HTERT RPE-1 (cell line): ENCODE data around the gene CDC45.

Experiments used
- in situ Hi-C: fragments of 300-500 bp; cut with MboI; formaldehyde crosslinking; loops from 4 replicates; pipeline ENCODE4 v1.14.3; 2020; ENCODE audit warnings: low sequenced_read_pairs

The CDC45 gene

DNA sequence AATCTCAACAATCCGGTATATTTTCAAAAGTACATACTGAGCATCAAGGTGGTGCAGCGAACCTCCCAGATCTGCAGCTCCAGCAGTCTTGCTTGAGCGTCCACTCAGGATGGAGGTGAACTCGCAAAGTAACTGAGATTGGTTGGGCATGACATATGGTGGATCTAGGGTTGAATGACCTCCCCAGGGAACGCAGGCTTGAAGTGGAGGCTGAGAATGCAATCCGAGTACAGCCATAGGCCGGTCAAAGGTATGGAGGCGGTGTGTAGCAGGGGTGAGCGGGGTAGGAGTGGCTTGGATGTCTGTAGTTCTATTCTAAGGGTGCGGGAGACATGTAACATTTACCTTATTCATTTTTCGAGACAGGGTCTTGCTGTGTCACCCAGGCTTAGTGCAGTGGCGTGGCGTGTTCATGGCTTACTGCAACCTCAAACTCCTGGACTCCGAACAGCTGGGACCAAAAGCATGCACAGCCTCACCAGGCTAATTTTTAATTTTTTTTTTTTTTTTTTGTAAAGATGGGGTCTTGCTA lies 31.6 kb upstream of the CDC45 start:
- in situ Hi-C loops = no loop called here

DNA sequence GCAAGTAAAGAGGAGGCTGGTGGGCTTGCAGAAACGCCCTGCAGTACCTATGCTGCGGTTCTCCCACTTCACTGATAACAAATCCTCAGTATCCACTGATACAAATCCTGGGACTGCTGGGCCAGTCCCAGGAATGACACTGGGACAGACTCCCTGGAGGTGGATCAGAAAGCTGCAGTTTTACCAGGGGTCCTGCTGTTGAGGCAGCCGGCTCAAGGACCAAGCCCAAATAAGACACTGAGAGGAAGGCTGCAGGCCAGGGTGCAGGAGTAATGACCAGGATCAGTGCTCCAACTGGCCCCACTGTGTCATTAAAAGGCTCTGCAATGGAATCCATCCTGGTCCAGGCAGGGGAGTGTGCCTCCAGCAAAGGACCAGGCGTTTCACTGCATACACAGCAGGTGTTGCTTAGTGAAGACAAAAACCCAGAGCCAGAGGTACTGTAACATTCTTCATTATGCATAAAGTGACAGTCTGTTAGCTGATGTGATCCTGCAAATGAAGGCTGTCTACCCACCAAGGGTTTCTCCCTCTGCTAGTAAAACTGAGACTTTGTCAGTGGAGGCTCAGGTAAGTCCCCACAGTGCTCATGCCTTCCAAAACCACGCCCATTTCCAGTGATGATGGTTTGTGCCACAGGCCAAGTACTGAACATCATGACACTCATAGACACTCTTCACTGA lies 30.8 kb upstream of the CDC45 start:
- in situ Hi-C loops = no loop called here

DNA sequence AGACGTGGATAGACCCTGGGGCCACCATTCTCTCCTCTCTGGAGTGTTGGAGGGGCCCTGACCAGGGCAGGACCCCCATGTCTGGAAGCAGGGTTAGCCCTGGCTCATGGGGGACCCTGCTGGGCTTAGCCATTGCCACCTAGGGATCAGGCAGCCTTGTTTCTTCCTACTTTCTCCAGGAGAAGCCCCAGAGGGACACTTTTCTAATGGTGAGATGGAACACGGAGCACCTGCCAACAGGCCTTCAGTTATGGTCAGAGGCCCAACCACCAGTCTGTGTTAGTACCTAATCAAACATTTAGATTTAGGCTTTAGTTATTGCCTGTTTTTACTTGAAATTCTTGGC lies 30.3 kb upstream of the CDC45 start:
- in situ Hi-C loops = no loop called here

DNA sequence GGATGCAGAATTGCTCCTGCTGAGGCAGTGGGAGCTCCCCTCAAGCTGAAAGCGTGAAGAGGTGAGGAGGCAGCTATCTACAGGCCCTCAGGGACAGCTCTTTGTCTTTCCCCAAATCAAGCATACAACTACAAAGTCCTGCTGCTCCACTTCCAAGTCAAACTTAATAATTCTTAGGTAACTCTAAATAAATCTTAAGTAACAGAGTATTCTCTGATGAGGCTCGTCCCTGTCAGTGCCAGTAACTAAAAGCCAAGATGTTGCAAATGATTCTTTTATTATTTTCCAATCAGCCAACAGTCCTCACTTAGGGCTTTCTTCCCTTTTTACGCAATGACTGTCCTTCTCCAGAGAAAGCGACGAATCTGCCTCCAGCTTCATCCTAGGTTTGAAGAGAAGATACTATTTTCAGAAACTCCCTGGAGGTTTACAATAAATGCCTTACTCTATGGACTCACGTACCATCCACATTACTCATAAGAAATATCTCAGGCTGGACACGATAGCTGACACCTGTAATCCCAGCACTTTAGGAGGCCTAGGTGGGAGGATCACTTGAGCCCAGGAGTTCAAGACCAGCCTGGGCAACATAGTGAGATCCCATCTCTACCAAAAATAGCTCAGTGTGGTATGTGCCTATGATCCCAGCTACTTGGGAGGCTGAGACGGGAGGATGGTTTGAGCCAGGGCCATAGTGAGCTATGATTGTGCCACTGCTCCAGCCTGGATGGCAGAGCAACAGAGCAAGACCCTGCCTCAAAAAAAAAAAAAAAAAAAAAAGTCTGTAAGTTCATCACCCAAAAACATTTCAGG lies 29.2 kb upstream of the CDC45 start:
- in situ Hi-C loops = no loop called here

DNA sequence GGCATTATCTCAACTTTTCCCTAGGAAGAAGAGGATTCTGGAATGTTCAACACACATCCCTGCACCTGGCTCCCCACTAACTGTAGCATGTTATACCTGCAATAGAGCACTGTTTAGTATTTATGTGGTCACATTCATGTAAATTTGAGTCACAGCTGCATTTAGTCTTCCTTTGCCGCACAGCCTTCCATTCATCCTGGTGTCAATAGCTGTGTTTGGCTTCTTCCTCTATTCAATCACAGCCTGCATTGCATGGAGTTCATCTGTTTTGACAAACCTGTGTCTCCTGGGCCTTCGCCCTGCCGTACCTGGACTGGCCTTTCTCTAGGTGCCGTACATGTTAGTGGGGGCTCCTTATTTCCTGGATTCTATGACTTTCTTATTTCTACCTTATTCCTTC lies 28.1 kb upstream of the CDC45 start:
- in situ Hi-C loops = no loop called here

DNA sequence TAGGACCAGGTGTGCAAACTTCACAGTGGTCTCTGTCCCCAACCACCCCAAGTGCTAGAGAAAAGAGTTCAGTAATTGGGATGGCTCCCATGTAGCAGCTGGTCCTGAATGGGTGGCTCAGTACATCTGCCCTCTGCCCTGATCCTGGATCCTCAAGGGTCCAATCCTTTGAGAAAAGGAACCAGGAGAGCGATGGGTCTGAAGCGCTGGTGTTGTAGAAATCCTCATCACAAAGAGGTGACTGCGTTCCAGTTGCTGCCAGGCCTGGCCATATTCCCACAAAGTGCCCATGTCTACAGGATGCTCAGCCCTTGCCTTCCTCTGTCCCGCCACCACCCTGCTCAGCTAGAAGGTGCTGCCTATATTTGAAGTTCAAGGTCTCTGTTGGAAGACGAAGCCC lies 26.0 kb upstream of the CDC45 start:
- in situ Hi-C loops = no loop called here

DNA sequence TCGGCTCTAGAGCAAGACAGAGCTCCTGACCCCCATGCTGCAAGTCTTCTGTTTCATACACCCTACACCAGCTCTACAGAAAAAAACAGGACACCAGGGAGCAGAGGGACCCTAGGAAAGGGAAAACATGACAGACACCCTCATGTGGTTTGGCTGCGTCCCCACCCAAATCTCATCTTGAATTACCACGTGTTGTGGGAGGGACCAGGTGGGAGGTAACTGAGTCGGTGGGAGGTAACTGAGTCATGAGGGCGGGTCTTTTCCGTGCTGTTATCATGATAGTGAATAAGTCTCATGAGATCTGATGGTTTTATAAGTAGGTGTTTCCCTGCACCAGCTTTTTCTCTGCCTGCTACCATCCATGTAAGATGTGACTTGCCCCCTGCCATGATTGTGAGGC lies 25.6 kb upstream of the CDC45 start:
- in situ Hi-C loops = no loop called here

DNA sequence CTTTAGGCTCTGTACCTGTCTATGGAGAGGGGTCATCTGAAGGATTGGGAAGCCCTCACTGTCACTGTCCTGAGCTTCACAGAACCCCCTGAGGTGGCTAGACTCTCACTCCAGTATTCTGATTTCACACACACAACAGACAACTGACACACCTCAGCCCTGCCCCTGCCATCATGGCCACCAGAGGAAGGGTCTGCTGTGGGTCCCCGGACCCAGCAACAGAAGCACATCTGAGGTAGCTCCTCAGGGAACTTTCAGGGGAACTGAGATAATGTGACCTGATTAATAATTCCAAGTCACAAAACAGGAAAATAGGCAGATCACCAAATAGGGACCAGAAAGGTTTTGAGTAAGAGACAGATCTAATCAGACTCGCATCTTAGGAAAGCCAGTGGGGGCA lies 24.7 kb upstream of the CDC45 start:
- in situ Hi-C loops = no loop called here

DNA sequence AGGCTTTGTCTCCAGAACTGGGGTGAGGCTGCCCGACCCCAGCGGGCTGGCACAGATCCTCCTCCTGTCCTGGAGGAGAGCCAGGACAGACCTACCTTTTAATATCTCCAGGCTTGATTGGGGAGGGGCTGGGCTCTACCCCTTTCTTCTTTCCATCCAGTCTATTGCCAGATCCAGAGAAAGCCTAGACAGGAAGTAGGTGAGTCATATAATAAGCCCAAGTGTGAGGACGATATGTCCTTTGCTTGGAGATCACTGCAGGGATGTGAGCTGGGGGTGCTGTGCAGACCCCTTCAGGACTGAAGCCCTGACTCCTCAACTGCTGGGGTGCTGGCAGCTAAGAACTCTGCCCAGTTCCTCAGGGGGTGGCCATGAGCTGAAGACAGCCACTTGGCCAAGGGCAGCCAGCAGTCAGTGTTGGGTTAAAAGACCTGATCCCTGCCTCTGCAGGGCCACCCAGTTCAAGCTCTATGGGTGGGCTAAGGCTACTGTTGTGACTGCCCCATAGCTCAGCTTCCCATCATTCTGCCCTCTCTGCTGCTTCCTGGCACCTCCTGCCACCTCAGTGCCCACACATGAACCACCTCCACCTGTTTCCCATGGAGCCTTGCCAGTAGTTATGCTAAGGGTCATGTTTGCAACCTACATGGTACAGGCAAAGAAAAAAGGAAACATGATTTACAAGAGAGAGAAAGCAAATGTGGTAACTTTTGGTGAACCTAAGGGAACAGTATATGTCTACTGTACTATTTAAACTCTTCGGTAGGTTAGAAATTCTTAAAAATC lies 23.9 kb upstream of the CDC45 start:
- in situ Hi-C loops = no loop called here

DNA sequence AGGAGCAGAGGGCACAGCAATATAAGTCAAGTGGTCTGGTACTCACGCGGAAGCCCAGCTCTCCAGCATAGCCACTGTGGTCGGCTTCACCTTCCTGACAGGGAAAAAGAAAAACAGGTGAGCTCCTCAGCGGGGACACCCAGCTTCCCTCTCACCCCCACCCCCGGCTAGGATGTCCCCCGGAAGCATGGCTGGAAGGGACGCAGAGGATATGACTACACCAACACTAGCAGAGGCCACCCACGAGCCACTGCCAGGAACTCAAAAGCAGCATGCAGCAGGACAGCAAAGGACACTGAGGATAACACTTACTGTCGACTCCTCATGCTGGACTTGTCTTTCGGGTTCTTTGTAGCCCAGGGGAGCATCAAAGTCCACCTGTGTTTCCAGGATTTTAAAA lies 23.2 kb upstream of the CDC45 start:
- in situ Hi-C loops = no loop called here

DNA sequence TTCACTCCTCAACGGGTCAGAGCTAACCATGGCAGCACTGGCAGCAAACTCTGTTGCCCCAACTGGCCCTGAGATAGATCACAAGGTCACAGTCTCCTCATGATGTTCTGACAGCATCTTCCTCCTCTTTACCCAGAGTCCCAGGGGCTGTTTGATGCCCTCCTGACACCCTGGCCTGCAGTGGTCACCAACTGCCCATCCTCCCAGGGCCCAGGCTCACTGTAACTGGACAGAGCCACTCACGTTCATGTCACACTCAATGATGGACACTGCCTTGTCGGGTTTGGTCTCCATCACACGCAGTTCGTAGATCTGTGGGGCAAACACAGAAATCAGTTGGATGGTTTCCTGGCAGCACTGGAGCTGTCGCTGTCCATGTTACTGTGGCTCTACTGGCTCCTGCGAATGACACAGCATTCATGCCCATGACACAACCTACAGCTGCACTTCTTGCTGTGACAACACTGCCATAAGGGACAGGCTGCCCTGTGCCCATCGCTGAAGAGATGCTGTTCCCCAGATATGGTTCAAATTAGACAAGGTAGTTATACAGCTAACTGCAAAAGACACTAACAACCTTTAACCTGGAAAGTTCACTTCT lies 21.8 kb upstream of the CDC45 start:
- in situ Hi-C loops = no loop called here

DNA sequence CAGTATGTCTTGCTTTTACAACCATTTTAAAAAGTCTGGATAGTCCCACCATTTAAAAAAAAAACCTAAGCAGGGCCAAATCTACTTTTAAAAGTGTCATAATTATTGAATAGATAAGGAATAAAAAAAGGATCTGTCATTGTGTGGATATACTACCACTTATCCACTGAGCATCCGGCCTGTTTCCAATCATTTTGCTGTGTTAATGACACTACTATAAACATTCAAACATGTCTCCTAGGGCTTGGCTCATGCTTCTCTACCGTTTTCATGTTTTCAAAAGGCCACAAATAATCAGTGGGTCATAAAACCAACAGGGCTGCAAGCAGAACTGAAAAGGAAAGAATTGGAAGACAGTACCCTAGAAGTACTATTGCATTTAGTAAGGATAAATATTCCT lies 19.7 kb upstream of the CDC45 start:
- in situ Hi-C loops = no loop called here

DNA sequence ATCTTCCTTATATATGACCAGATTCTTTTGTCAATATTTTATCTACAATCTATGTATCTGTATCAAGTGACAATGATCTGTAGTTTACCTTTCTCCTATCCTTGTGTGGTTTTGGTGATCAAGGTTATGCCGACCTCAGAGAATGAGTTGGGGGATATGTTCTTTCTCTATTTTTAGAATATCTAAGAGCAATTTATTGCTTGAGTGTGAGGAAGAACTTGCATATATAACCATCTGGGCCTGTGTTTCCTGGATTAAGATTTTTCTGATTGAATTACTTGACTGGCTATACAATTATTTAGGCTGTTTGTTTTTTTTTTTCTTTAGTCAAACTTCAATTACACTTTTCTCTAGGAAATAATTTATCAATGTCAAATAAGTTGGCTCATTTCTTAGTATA lies 18.2 kb upstream of the CDC45 start:
- in situ Hi-C loops = no loop called here

DNA sequence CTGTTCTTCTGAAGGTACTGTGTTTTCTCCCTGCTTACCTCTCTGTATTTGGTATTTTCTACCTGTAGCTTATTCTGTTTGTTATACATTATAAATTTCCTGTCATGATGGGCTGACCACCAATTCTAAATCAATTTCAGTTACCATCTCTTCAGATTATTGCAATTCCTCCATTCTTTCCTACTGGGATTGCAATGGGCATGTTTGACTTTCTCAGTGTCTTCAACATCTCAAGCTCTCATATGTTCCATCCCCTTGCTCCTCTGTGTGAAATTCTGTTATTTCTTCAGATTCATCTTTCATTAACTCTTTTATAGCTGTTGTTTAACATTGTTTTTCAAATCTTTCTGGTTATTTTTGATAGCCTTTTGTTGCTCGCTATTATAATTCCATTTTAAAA lies 16.7 kb upstream of the CDC45 start:
- in situ Hi-C loops = no loop called here

DNA sequence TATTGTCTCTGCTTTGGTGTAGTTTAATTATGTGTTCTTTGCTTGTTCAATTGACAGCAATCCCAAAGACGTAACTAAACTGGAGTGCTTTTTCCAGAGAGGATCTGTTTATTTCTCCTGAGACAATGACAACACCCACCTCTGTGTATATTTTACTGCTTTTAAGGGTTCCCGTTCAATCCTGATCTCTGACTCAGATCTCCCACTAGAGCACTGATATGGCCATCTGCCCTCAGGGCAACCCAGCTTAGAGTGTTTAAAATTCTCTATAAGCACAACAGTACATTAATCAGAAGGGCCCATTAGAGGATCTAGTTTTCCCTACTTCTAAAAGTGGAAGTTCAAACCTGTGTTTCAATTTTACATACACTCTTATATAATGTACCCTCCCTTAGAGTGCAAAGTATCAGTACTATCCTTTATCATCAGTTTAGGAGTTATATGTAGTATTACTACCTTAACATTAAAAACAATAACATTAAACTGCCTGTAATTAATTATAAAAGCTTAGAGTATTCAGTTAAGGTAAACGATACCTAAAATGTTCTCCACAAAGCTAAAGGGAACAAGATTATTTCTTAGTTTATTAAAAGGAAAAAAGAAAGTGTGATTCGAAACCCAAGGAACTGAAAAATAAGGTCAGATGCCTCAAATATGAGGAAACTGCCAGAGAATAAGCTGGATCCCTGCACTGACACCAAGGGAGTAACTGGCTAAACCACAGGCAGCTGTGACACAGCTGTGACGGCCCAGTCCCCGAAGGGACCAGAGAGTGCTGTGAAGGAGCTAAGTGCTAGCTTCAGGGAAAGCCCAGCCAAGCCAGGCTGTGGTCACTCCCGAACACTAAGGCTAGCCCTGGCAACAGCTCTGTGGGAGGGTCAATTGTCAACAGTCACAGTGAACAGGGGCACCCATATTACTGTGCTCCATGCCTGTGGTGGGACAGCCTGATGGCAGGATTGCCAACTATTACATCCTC lies 15.9 kb upstream of the CDC45 start:
- in situ Hi-C loops = no loop called here

DNA sequence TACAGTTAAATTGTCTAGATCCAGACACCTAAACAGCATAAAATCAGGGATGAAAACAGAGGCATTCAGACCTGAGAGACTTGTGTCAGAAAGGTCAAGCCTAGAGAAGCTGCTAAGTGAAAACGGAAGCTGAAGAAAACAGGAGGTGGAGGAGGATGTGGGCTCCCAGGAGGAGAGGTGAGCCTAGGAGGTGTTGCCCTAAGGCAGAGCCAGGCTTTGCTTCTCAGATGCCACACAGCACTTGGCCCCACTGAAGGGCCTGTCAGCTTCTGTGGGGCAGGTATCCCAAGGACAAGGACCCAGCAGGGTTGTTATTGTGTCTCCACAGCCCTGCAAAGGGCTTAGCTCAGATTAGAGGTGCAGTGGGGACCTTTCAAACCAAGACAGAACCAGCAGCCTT lies 15.2 kb upstream of the CDC45 start:
- in situ Hi-C loops = no loop called here

DNA sequence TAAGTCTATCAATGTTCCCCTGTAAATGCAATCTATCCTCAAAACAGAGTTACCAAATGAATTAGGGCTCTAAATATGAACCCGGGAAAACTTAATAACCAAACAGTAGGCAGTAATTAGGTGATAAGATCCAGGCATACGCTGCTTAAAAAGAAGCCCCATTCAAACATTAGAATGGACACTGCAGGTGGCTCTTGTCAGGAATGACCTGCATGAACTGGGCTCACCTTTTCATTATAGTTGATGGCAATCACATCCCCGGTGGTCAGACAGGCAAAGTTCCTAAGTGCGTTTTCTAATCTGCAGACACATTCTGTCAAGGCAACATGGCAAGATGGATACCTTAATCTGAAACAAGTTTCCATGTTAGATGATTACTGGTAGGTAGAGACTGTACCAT lies 14.7 kb upstream of the CDC45 start:
- in situ Hi-C loops = no loop called here

DNA sequence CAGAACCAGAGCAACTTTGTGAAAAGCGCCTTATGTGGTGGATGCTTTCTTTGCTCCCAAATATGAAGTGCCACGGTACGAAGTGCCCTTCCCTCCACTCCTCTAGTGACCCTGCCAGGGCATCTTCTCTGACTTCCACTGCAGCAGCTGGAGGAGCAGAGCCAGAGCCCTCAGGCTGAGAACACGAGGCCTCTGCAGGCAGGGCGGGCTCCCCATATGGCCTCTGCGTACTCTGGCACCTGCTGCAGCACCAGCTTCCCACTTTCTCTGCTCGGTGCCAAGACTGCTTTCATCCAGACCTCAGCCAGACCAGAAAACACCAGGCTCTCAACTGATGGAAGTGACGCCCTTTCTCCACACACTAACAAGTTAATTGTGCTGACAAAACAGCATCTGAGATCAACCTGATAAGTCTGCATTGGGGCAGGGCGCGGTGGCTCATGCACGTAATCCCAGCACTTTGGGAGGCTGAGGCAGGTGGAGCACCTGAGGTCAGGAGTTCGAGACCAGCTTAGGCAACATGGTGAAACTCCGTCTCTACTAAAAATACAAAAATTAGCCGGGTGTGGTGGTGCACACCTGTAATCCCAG lies 13.5 kb upstream of the CDC45 start:
- in situ Hi-C loops = no loop called here

DNA sequence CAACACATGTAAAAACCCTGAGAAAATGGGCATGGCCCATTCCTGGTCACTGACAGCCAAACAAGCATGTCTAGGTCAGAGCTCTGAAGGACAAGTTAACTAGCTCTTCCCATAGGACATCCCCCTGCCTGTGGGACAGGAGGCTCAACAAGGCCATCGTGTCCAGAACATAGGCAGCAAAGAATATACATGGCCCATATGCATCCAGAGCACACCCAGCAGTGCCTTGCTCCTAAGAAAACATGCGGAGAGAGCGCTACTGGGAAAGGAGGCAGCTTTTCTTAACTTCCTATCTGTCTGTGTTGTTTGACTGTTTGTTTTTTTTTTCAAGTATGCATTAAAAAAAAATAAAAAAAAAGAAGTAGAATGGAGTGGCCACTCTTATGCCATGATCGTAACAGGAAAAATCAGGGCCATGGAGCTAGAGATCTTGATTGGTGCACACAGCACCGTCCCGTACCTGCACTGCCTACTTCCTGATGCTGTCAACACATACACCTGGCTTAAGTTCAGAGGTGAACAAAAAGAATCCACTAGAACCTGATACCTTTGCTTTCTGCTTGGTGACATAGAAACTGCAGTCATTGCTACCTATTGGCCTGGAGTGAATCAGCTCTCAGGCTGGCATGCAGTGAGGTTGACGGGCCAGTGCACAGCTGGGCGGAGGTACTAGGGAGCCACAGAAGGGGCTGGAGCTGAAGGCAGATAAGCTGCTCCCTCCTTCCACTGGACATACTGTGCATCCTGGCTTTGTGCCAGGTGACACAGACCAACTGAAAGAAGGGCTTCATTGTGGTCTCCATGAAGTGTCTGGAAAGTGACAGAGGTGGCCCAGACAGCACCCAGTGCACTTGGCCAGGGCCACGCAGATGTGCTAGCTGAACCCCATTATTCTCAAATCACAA lies 12.6 kb upstream of the CDC45 start:
- in situ Hi-C loops = no loop called here
